ENCODE data around the gene RAB11FIP3.
A peak's percentile ranks its signal among the peaks of the same experiment; 100 is the strongest.

RAB11FIP3 gene

GRCh38 chr16:534856-535445 is 109.5 kb downstream of the RAB11FIP3 start:
- peak overlapping the region; percentile 48 for H3K4me3 ChIP-seq (ENCODE audit: low read length)
- H3K4me1 ChIP-seq (ENCODE audit: control insufficient read depth, insufficient read depth, low read length): no peaks in the 10 kb centered on the region
- no peaks in the 10 kb centered on the region for H3K27me3 ChIP-seq (ENCODE audit: control insufficient read depth, insufficient read depth, low read length)
- H3K9ac ChIP-seq (ENCODE audit: low read length): no peak overlapping the region
- no peak overlapping the region for H3K27ac ChIP-seq (ENCODE audit: low read depth, low read length)
- peaks cover 7% of the 10 kb centered on the region for H3K36me3 ChIP-seq (ENCODE audit: control insufficient read depth, insufficient read depth, low read length)

- no peak overlapping the region for H3K27ac ChIP-seq (ENCODE audit: low read depth, low read length)
- peaks cover 7% of the 10 kb centered on the region for H3K36me3 ChIP-seq (ENCODE audit: control insufficient read depth, insufficient read depth, low read length)
- H3K4me3 ChIP-seq (ENCODE audit: low read length): no peak overlapping the region
- no peaks in the 10 kb centered on the region for H3K27me3 ChIP-seq (ENCODE audit: control insufficient read depth, insufficient read depth, low read length)
- H3K4me1 ChIP-seq (ENCODE audit: control insufficient read depth, insufficient read depth, low read length): no peaks in the 10 kb centered on the region
- no peak overlapping the region for H3K9ac ChIP-seq (ENCODE audit: low read length)
These were observed 110.3 kb downstream of the RAB11FIP3 start for GRCh38 chr16:535446-536405.

DNA sequence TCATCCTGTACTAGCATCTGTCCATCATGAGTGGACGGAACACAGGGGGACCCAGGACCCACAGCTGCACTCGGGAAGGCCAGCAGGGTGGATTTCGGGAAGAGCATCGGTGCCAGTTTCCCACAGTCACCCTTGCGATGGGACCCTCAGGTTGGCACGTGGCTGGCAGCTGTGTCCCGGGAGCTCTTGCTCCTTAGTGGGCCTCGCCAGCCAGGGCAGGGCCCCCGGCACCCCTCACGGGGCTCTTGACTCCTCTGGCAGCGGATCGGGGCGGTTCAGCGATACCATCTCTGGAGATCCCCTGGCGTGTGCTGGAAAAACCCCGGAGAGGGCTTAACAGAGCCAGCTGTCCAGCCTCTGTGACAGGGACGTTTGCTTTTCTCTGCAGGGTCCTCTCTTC is 111.3 kb downstream of the RAB11FIP3 start:
- Histone ChIP-seq H3K4me3 (ENCODE audit: low read length) (no peak overlapping the region), H3K27ac (ENCODE audit: low read depth, low read length) (no peak overlapping the region), H3K36me3 (ENCODE audit: control insufficient read depth, insufficient read depth, low read length) (peaks cover 7% of the 10 kb centered on the region), H3K9ac (ENCODE audit: low read length) (no peak overlapping the region), H3K27me3 (ENCODE audit: control insufficient read depth, insufficient read depth, low read length) (no peaks in the 10 kb centered on the region), H3K4me1 (ENCODE audit: control insufficient read depth, insufficient read depth, low read length) (no peaks in the 10 kb centered on the region)

DNA sequence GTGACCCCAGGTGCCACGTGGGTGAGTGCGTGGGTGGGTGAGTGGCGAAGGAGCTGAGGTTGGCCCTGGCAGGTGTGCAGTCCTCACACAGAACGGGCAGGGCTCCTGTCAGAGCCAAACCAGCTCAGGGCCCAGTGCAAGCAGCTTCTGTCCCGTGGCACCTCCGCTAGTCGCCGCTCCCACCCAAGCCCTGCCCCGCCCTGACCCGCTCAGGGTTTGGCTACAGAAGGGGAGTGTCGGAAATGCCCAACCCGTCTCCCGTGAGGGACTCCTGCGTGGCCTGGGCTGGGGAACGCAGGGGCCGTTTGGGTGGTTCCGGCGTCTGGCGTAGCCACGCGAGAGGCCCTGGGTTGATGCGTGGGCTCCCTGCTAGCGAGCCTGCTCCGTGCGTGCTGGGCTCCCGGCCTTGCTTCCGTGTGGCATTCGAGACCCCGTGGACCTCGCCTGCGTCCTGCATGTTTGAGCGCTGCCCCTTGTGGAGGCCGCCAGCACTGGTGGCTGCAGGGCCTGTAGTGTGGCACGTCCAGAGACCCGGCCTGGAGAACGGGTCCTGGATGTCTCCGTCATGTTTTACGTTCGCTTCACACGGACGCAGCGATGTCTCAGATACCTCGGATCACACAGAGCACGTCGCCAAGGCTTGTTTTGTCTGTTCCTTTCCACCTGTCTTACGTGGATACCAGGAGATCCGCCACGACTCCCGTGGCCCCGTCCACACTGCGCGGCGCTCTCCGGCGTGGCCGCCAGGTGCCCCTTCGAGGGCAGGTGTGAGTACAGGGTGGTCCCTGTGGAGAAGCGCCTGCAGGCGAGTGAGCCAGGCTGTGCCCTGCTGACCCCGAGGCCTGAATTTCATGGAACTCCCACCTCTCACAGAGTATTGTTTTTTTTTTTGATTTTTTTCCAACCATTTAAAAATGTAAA is 112.2 kb downstream of the RAB11FIP3 start:
- H3K27me3 ChIP-seq (ENCODE audit: control insufficient read depth, insufficient read depth, low read length): no peaks in the 10 kb centered on the region
- no peak overlapping the region for H3K4me3 ChIP-seq (ENCODE audit: low read length)
- peaks cover 7% of the 10 kb centered on the region for H3K36me3 ChIP-seq (ENCODE audit: control insufficient read depth, insufficient read depth, low read length)
- no peaks in the 10 kb centered on the region for H3K4me1 ChIP-seq (ENCODE audit: control insufficient read depth, insufficient read depth, low read length)
- H3K9ac ChIP-seq (ENCODE audit: low read length): no peak overlapping the region
- no peak overlapping the region for H3K27ac ChIP-seq (ENCODE audit: low read depth, low read length)

DNA sequence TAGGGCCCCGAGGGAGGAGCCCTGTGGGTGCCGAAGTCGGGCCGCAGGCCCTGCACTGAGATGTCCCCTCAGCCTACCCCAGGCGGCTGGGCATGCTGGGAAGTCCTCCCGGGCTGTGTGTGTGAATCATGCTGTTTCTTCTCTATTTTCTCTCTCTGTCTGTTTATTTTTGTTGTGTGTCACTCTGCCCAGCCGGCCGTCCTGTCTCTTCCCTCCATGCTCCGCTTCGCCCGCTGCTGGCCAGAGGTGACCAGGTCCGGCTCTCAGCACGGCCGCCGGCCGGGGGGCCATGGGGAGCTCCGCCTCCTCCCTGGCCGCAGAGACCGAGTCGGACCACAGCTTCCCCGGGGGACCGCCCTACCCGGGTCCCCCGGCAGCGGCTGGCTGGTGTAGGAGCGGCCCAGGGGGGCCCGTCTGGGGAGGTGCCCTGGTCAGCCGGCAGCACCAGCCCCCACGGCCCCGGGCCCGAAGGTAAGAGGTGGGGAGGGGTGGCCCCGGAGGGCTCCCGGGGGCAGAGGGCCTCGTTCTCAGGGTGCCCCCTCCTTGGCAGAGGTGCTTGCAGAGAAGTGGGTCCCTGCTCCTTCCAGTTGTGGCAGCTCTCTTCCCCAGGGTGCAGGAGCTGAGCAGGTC is 114.6 kb downstream of the RAB11FIP3 start:
- Histone ChIP-seq H3K4me3 (ENCODE audit: low read length) (no peak overlapping the region), H3K27me3 (ENCODE audit: control insufficient read depth, insufficient read depth, low read length) (no peaks in the 10 kb centered on the region), H3K27ac (ENCODE audit: low read depth, low read length) (no peak overlapping the region), H3K36me3 (ENCODE audit: control insufficient read depth, insufficient read depth, low read length) (peaks cover 7% of the 10 kb centered on the region), H3K9ac (ENCODE audit: low read length) (no peak overlapping the region), H3K4me1 (ENCODE audit: control insufficient read depth, insufficient read depth, low read length) (no peaks in the 10 kb centered on the region)

DNA sequence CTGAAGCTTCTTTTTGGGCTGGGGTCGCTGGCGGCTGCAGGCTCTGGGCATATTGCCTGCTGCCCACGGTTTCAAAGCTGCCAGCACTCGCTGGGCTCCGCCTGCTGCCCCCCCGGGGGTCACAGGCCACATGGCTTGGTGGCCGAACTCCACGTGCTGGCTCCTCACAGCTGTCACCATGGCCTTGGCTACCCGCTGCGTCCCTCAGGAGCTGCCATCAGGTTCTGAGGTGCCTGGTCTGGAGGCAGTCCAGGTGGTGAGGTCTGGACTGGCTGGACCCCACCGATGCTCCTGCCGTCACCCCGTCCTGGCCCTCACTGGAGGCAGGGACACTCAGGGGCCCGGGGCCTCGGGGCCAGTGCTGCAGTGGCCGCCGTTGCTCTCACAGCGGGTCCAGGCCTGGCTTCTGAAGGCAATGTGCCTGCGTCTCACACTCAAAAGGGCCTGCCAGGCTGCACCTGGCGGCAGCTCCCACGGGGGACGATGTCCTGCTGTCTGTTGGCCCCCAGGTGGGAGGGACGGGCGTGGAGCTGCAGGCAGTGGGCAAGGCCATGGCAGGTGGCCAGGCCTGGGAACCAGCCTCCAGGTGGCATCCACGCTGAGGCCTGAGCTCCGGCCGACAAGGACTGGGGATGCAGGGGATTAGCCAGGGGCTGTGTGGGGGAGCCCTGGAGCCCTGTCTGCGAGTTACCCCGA is 115.3 kb downstream of the RAB11FIP3 start:
- H3K27ac ChIP-seq (ENCODE audit: low read depth, low read length): no peak overlapping the region
- H3K4me1 ChIP-seq (ENCODE audit: control insufficient read depth, insufficient read depth, low read length): no peaks in the 10 kb centered on the region
- no peak overlapping the region for H3K4me3 ChIP-seq (ENCODE audit: low read length)
- H3K27me3 ChIP-seq (ENCODE audit: control insufficient read depth, insufficient read depth, low read length): no peaks in the 10 kb centered on the region
- no peak overlapping the region for H3K9ac ChIP-seq (ENCODE audit: low read length)
- peaks cover 7% of the 10 kb centered on the region for H3K36me3 ChIP-seq (ENCODE audit: control insufficient read depth, insufficient read depth, low read length)

- H3K27me3 ChIP-seq (ENCODE audit: control insufficient read depth, insufficient read depth, low read length): no peaks in the 10 kb centered on the region
- H3K4me3 ChIP-seq (ENCODE audit: low read length): no peak overlapping the region
- H3K36me3 ChIP-seq (ENCODE audit: control insufficient read depth, insufficient read depth, low read length): no peaks in the 10 kb centered on the region
- no peaks in the 10 kb centered on the region for H3K4me1 ChIP-seq (ENCODE audit: control insufficient read depth, insufficient read depth, low read length)
- no peak overlapping the region for H3K27ac ChIP-seq (ENCODE audit: low read depth, low read length)
- H3K9ac ChIP-seq (ENCODE audit: low read length): no peak overlapping the region
These were observed 118.1 kb downstream of the RAB11FIP3 start for GRCh38 chr16:543301-544164.

GRCh38 chr16:544517-544916 is 119.1 kb downstream of the RAB11FIP3 start:
- H3K4me3 ChIP-seq (ENCODE audit: low read length): no peak overlapping the region
- H3K27me3 ChIP-seq (ENCODE audit: control insufficient read depth, insufficient read depth, low read length): no peaks in the 10 kb centered on the region
- H3K27ac ChIP-seq (ENCODE audit: low read depth, low read length): no peak overlapping the region
- no peaks in the 10 kb centered on the region for H3K36me3 ChIP-seq (ENCODE audit: control insufficient read depth, insufficient read depth, low read length)
- no peak overlapping the region for H3K9ac ChIP-seq (ENCODE audit: low read length)
- no peaks in the 10 kb centered on the region for H3K4me1 ChIP-seq (ENCODE audit: control insufficient read depth, insufficient read depth, low read length)

- no peak overlapping the region for H3K4me3 ChIP-seq (ENCODE audit: low read length)
- no peaks in the 10 kb centered on the region for H3K4me1 ChIP-seq (ENCODE audit: control insufficient read depth, insufficient read depth, low read length)
- H3K27ac ChIP-seq (ENCODE audit: low read depth, low read length): no peak overlapping the region
- peaks cover 7% of the 10 kb centered on the region for H3K36me3 ChIP-seq (ENCODE audit: control insufficient read depth, insufficient read depth, low read length)
- no peak overlapping the region for H3K9ac ChIP-seq (ENCODE audit: low read length)
- no peaks in the 10 kb centered on the region for H3K27me3 ChIP-seq (ENCODE audit: control insufficient read depth, insufficient read depth, low read length)
These were observed 121.7 kb downstream of the RAB11FIP3 start for GRCh38 chr16:546909-547770.

DNA sequence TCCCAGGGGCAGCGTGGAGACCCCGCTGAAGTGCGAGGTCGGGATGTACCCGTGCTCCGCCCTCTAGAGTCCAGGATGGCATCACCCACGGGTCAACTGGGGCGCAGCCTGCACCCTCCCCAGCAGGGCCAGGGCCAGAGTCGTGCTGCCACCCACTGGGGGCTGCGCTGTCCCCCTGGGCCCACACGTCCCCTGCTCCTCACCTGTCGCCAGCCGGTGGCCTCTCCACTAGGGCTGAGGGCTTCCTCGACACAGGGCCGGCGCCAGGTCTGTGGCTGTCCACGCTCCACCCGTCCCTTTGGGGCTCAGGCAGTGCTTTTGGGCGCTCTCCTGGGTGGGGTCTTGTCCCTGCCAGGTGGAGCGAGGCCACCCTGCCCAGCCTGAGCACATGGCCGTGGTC is 123.1 kb downstream of the RAB11FIP3 start:
- H3K4me1 ChIP-seq (ENCODE audit: control insufficient read depth, insufficient read depth, low read length): no peaks in the 10 kb centered on the region
- peaks cover 7% of the 10 kb centered on the region for H3K36me3 ChIP-seq (ENCODE audit: control insufficient read depth, insufficient read depth, low read length)
- H3K4me3 ChIP-seq (ENCODE audit: low read length): no peak overlapping the region
- no peak overlapping the region for H3K9ac ChIP-seq (ENCODE audit: low read length)
- H3K27me3 ChIP-seq (ENCODE audit: control insufficient read depth, insufficient read depth, low read length): no peaks in the 10 kb centered on the region
- H3K27ac ChIP-seq (ENCODE audit: low read depth, low read length): no peak overlapping the region
